Epithelial cell of umbilical artery (primary cell): ENCODE results near the gene CFHR1. TPM values are rescaled to one million over a fixed set of nuclear protein-coding genes. Genes with fewer than 3 reads are reported as not detected.

Experiments used
- total RNA-seq: library from RNA; depleted of rRNA; stranded (reverse); fragments of >200 nt; gene quantifications from 2 replicates; pipeline ENCODE4 v1.2.3, GENCODE V29; 2014

CFHR1 gene
- total RNA-seq = not detected in 2 replicates

GRCh38 chr1:196819531-196819930 lies at the start of gene CFHR1:
Gene CFHR1, plus strand, starts transcription at chr1:196819731. Its CDS starts 114 bp downstream, at chr1:196819845.

GRCh38 chr1:196774603-196775002 lies 44.9 kb upstream of the CFHR1 start, which contains the start of gene CFHR3:
Gene CFHR3, plus strand, starts transcription at chr1:196774840. Its CDS starts 47 bp downstream, at chr1:196774887.

Other genes with a start within 250 kb of the CFHR1 start
- under 0.01 and 0.91 TPM in 2 replicates for gene KCNT2, start 211.3 kb upstream of the CFHR1 start, total RNA-seq
- gene CFH, start 167.7 kb upstream of the CFHR1 start, total RNA-seq = 27.0 and 72.8 TPM in 2 replicates
- not detected in 2 replicates for gene CFHR3, start 44.9 kb upstream of the CFHR1 start, total RNA-seq
- gene CFHR4, start 68.3 kb downstream of the CFHR1 start, total RNA-seq = not detected in 2 replicates
- gene CFHR2, start 124.0 kb downstream of the CFHR1 start, total RNA-seq = not detected in 2 replicates
- gene CFHR5, start 157.8 kb downstream of the CFHR1 start, total RNA-seq = not detected in 2 replicates
- not detected in 2 replicates for gene F13B, start 247.5 kb downstream of the CFHR1 start, total RNA-seq